IPS DF 4.7 (cell line): Measurements from ENCODE around the gene TSSK6.

Experiments
- DNase-seq: peaks from one replicate; pipeline ENCODE4 v3.0.0-alpha.2; 2013; ENCODE audit warnings: low spot score; ENCODE audit errors: extremely low read depth

Gene TSSK6

GRCh38 chr19:19530889-19531288, 15.5 kb upstream of the TSSK6 start:
- DNase-seq = no peak

- DNase-seq = no peak
Measured at GRCh38 chr19:19530423-19530804, 15.1 kb upstream of the TSSK6 start.

- DNase-seq = no peak
Measured at GRCh38 chr19:19529783-19530422, 14.6 kb upstream of the TSSK6 start.

GRCh38 chr19:19528721-19529490, 13.6 kb upstream of the TSSK6 start, which contains the start of gene YJEFN3:
TSS of gene YJEFN3 (plus strand) at chr19:19528911. CDS start at chr19:19528933, 22 bp downstream.
- no peak for DNase-seq

- no peak for DNase-seq
Measured at GRCh38 chr19:19527674-19528625, 12.6 kb upstream of the TSSK6 start.

GRCh38 chr19:19527371-19527656, 12.0 kb upstream of the TSSK6 start:
- DNase-seq = no peak

GRCh38 chr19:19526581-19527370, 11.4 kb upstream of the TSSK6 start:
- no peak for DNase-seq

GRCh38 chr19:19525611-19526380, 10.4 kb upstream of the TSSK6 start:
- DNase-seq = no peak

- DNase-seq = no peak
Measured at GRCh38 chr19:19524053-19524452, 8.7 kb upstream of the TSSK6 start.

GRCh38 chr19:19523177-19523576, 7.8 kb upstream of the TSSK6 start:
- DNase-seq = no peak

- DNase-seq = no peak
Measured at GRCh38 chr19:19520989-19521388, 5.6 kb upstream of the TSSK6 start.

- no peak for DNase-seq
Measured at GRCh38 chr19:19517235-19517619, 1.9 kb upstream of the TSSK6 start.

- peak; percentile 85 for DNase-seq
Measured at GRCh38 chr19:19515642-19516519, 533 bp upstream of the TSSK6 start, which contains the start of gene NDUFA13. TSS of gene NDUFA13 (plus strand) at chr19:19516225. CDS start at chr19:19516239, 14 bp downstream.

GRCh38 chr19:19514215-19514657, 1.1 kb downstream of the TSSK6 start:
- no peak for DNase-seq

- DNase-seq = no peak
Measured at GRCh38 chr19:19513682-19514081, 1.7 kb downstream of the TSSK6 start.

- DNase-seq = no peak
Measured at GRCh38 chr19:19510432-19510831, 4.9 kb downstream of the TSSK6 start.

GRCh38 chr19:19508217-19508616, 7.1 kb downstream of the TSSK6 start:
- DNase-seq = no peak

GRCh38 chr19:19507354-19507753, 8.0 kb downstream of the TSSK6 start:
- no peak for DNase-seq

GRCh38 chr19:19506592-19506991, 8.8 kb downstream of the TSSK6 start:
- DNase-seq = no peak
